Measurements from ENCODE around the gene SYCP2L.

DNA sequence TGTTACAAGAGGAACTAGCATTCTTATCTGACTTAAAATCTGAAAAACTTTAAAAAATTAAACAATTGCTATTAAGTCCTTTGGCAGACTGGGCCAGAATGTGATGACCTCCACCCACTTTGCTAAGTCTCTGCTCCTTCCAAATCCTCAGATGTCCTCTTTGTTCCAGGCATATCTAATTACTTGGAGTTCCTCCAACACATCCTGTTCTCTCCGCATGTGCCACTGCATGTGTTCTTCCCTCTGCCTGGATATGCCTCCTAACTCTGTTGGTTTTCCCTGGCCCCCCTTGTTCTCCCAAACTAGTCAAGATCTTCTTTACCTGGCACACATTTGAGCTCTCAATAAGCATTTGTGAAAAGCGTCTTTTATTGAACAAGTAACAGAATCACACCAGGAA is 134.2 kb downstream of the SYCP2L start:
- TF ChIP-seq, protein P1, sequence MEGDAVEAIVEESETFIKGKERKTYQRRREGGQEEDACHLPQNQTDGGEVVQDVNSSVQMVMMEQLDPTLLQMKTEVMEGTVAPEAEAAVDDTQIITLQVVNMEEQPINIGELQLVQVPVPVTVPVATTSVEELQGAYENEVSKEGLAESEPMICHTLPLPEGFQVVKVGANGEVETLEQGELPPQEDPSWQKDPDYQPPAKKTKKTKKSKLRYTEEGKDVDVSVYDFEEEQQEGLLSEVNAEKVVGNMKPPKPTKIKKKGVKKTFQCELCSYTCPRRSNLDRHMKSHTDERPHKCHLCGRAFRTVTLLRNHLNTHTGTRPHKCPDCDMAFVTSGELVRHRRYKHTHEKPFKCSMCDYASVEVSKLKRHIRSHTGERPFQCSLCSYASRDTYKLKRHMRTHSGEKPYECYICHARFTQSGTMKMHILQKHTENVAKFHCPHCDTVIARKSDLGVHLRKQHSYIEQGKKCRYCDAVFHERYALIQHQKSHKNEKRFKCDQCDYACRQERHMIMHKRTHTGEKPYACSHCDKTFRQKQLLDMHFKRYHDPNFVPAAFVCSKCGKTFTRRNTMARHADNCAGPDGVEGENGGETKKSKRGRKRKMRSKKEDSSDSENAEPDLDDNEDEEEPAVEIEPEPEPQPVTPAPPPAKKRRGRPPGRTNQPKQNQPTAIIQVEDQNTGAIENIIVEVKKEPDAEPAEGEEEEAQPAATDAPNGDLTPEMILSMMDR (IDR thresholded peaks at IDR 0.05 in 4 of 5, conservative IDR thresholded peaks at IDR 0.05 in 1 of 5): no peak
- no peak for TF ChIP-seq POLR2A (IDR thresholded peaks at IDR 0.05)
